Head of caudate nucleus (tissue), 42 donors: Measurements from ENCODE around the gene F8.
"Not testable (repeated sequence)": the region's sequence is repeated elsewhere in the genome, so short reads cannot be mapped to it uniquely, and the experiment has no call there.

Experiments used
- DNase-seq, 42 donors: peaks; one replicate each; pipeline versions ENCODE4 v3.0.0 to v3.0.0-alpha.2; 2020 to 2021; ENCODE audit warnings: mixed read lengths in 7 of 42
- intact Hi-C: fragments of 100-400 bp; cut with DNase I; formaldehyde crosslinking; loops from one replicate; pipeline ENCODE4 v1.15.0; 2022

Gene F8

DNA sequence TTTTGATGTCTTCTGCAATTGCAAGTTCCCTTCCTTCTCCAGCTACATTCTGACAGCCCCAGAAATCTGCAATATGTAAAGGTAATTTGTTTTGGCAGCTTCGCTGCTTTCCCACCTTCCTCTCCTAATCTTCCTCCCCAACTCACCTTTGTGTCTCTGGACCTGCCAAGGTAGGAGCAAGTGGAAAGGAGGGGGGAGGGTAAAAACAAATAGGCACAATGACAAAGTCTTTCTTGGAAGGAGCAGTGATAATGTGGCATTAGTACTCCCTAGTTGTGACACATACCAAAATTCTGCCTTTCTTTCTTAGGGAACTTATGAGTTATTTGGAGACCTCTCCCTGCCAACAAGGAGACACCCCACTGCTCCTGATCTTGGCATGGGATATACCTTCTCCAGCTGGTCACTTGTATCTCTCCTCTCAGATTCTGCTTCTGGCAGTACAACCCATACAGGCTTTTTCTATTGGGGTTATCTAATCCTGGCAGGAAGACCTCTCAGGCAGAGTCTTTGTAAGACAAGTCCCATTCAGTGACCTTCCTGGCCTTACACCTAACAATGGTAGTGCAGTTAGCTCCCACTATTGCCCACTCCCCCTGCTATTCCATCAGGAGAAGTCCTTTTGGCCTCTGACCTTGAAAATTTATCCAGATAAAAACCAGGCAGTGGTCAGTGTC, 24.2 kb downstream of the F8 start:
- intact Hi-C loops, result no loop called here
- DNase-seq, result no peak

DNA sequence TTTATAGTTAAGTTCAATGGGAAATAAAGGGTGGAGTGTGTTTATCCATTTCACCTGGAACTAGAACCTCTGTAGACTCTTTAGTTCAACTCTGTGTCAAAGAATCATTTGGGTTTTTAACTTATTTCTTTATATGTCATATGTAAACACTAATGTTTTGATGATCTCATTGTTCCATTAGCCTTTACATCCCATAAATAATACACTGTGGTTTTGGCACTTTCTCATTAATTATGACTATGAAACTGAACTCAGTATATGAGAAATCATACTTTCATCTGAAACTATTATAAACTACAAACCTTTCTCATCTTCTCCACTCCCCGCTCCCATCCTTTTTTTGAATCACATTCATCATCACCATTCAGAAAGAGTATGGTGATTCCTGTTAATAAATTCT, 31.0 kb downstream of the F8 start:
- intact Hi-C loops, result no loop called here
- no peak for DNase-seq

DNA sequence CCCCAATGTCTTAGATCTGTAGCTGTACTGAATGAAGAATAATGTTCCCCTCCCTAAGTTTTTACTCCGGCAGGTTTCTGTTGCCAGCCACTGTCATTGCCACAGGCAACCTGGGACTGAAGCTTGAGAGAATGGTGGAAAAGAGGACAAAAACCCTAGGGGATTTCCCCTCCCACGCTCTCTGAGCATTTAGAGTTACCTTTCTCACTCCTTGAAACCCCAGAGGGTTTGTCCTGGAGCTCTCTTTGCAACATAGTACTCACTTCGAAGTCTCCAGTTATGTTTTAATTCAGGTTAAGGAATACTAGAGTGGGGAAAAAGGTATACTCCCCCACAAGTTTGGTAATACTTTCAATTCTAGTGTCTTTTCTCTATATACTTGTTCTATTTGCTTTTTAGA, 31.5 kb downstream of the F8 start:
- intact Hi-C loops, result no loop called here
- no peak for DNase-seq

DNA sequence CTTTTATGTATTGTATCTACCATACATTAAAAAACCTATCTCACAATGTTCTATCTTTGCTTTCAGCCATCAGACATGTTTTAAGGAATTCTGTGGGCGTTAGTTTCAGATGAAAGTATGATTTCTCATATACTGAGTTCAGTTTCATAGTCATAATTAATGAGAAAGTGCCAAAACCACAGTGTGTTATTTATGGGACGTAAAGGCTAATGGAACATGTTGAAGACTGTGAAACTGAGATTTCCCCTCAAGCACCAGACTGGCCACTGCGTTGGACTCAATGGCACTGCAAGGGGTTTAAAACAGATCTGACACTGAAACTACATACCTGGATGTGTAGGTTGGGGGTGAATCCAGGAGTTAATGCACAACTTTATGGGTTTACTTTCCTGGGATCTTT, 32.0 kb downstream of the F8 start:
- DNase-seq, result no peak
- intact Hi-C loops, result no loop called here

- DNase-seq, result no peak
- intact Hi-C loops, result loop anchor here (10.0 kb wide), 1 partner anchor 66 kb away; no protein-coding TSS in a partner anchor
Measured at GRCh38 chrX:154988719-154989118, 33.8 kb downstream of the F8 start.

- intact Hi-C loops, result loop anchor here (10.0 kb wide), 1 partner anchor 67 kb away; no protein-coding TSS in a partner anchor
- no peak for DNase-seq
Measured at GRCh38 chrX:154987940-154988339, 34.6 kb downstream of the F8 start.

DNA sequence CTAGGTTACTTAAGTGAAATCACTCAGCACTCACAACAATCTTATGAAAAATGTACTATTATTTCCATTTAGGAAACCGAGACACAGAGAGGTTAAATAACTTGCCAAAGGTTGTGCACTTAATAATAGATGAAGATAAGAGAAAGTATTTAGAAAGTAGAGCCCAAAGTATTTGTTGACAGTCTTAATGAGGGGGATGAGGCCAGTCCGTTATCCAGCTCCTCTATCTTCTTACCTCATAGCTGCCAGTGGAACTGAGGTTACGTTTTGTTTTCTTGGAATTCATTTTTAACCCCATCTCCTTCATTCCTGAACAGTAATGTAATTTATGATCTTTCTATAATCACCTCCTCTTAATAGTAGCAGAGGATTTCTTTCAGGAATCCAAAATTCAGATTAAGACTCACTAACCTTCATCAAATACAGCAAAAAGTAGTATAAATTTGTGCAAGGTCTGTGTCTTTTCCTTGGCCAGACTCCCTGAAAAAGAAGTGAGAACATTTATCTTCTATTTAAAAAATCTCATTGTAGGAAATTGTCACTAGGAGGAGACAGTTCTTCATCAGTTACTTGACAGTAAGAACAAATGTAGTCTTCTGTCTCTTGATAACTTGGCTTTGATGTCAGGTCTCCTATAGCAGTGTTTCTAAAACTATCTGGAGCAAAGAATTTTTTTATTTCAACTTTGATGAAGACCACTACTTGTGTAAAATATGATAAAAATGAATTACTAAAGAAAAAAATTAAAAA, 35.5 kb downstream of the F8 start:
- intact Hi-C loops, result loop anchor here (10.0 kb wide), 1 partner anchor 68 kb away; no protein-coding TSS in a partner anchor
- DNase-seq, result no peak

DNA sequence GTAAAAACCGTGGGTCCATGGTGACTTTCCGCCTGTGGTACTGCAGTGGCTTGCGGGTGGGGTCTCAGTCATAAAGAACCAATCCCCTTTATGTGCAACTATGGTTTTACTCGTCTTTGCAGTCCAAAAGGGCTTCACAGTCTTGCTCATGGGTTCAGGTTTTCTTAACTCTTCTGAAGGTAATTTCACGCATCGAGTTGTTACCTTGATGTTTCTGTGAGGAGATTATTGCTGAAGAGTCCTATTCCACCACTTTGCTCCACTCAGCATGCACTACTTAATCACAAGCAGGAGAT, 41.5 kb downstream of the F8 start:
- intact Hi-C loops, result loop anchor here (10.0 kb wide), 1 partner anchor 74 kb away; no protein-coding TSS in a partner anchor
- no peak for DNase-seq

DNA sequence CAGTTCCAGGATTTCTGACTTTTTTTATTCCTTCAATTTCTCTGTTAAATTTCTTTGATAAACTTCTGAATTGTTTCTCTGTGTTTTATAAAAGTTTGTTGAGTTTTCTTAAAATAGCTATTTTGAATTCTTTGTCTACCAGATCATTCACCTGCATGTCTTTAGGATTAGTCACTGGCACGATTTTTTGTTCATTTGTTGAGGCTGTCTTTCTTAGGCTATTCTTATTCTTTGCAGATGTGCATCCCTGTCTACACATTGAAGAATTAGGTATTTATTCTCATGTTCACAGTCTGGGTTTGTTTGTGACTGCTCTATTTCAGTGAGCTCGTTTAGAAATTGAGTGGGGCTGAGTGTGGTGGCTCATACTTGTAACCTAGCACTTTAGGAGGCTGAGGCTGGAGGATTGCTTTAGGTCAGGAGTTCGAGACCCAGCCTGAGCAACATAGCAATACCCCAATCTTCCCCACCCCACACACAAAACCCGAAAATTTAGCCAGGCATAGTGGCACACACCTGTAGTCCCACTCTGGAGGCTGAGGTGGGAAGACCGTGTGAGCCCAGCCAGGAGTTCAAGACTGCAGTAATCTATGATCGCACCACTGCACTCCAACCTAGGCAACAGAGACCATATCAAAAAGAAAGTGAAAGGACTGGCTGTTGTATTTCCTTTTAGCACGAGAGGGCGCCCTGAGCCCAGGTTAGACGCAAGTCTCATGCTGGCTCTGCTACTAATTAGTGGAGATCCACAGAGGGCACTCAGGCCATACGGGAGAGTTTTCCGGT, 42.0 kb downstream of the F8 start:
- intact Hi-C loops, result loop anchor here (10.0 kb wide), 1 partner anchor 74 kb away; no protein-coding TSS in a partner anchor
- DNase-seq, result peak; percentile 12 to 88 (median 68)

DNA sequence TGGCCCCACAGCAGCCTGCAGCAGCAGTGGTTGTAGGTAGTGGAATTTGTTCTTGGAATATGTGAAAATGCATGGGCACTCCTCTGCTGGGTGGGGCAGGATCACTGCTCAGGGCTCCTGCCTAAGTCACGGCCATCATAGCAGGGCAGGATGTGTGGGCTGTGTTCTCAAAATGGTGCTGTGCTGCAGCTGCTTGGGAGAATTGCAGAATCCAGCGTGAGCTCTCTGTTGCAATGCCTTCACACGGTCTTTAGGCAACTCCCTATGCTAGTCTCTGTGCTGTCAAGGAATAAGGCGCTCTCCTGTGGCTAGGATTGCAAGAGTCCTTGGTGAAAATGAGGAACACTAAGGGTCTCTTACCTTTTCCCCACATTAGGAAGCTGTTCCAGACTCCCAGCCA, 42.9 kb downstream of the F8 start:
- no peak for DNase-seq
- intact Hi-C loops, result loop anchor here (10.0 kb wide), 1 partner anchor 75 kb away; no protein-coding TSS in a partner anchor

GRCh38 chrX:154968353-154968752, 54.2 kb downstream of the F8 start:
- DNase-seq, result no peak
- intact Hi-C loops, result no loop called here

- intact Hi-C loops, result no loop called here
- no peak for DNase-seq
Measured at GRCh38 chrX:154967603-154968002, 54.9 kb downstream of the F8 start.

DNA sequence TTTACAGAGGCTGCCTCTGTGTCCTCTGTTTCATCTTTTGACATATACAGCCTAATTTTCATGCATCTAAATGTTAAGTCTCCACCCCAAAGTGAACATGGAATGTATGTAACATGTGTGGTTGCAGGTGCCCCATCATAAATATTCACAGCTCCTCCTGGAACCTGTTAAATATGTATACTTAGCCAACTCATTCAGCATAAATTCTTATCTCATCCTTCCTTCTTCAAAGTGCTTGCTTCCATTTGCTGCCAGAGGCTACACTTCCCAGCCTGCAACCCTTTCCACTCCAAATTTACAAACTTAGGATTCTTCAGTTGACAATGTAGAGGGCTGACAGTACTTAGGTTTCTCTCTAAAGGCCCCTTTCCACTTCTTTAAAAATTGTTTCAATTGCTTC, 60.6 kb downstream of the F8 start:
- intact Hi-C loops, result no loop called here
- no peak for DNase-seq

DNA sequence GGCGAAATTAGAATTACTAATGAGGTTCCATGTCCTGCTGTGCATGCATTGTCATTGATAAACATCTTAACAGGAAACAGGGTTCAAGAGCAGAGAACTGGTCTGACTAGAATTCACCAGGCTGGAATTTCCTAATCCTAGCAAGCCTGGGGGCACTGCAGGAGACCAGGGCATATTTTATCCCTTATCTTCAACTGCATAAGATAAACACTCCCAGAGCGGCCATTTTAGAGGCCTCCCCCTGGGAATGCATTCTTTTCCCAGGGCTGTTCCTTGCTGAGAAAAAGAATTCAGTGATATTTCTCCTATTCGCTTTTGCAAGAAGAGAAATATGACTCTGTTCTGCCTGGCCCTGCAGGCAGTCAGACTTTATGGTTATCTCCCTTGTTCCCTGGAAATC, 66.7 kb downstream of the F8 start:
- DNase-seq, intact Hi-C loops: not testable (repeated sequence)

DNA sequence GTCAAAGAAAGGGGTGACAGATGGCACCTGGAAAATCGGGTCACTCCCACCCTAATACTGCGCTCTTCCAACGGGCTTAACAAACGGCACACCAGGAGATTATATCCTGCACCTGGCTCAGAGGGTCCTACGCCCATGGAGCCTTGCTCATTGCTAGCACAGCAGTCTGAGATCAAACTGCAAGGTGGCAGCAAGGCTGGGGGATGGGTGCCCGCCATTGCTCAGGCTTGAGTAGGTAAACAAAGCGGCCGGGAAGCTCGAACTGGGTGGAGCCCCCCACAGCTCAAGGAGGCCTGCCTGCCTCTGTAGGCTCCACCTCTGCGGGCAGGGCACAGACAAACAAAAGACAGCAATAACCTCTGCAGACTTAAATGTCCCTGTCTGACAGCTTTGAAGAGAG, 83.3 kb downstream of the F8 start:
- intact Hi-C loops, DNase-seq: not testable (repeated sequence)

DNA sequence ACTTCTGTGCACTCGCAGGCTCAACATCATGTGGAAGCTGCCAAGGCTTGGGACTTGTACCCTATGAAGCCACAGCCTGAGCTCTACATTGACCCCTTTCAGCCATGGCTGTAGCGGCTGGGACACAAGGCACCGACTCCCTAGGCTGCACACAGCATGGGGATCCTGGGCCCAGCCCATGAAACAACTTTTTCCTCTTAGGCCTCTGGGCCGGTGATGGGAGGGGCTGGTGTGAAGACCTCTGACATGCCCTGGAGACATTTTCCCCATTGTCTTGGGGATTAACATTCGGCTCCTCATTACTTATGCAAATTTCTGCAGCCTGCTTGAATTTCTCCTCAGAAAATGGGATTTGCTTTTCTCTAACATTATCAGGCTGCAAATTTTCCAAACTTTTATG, 97.8 kb downstream of the F8 start:
- DNase-seq, intact Hi-C loops: not testable (repeated sequence)

DNA sequence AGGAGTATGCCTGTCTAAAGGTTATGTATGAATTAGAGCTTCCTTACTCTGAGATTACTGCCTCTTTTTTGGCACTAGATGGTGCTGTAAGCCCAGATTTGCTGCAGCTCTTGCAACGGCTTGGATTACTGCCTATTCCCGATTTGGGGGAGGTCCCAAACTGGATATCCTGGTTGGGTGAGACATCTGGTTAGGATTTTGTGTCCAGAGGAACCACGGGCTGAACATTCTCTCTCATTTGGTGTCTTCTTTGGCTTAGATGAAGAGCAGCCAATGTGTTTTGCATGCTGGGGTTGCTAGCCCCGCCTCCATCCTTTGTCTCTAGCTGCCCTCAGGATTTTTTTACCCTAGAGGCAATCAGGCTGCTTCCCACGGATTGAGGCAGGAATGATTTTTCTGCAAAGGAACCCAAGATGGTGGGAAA, 104.5 kb downstream of the F8 start:
- intact Hi-C loops, result no loop called here
- DNase-seq, result peak in 40 of 42 donors; percentile 4 to 65 (median 28)

- DNase-seq, result no peak
- intact Hi-C loops, result no loop called here
Measured at GRCh38 chrX:154914052-154914451, 108.5 kb downstream of the F8 start.

DNA sequence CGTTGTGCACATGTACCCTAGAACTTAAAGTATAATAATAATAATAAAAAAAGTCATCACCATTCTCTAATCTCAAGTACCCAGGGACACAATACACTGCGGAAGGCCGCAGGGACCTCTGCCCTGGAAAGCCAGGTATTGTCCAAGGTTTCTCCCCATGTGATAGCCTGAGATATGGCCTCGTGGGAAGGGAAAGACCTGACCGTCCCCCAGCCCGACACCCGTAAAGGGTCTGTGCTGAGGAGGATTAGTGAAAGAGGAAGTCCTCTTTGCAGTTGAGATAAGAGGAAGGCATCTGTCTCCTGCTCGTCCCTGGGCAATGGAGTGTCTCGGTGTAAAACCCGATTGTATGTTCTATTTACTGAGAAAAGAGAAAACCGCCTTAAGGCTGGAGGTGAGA, 112.0 kb downstream of the F8 start:
- DNase-seq, intact Hi-C loops: not testable (repeated sequence)

- intact Hi-C loops, DNase-seq: not testable (repeated sequence)
Measured at GRCh38 chrX:154910048-154910447, 112.5 kb downstream of the F8 start.
